OCI-LY7 (cell line): ENCODE data around the gene PODN.

Source experiments
- EZH2phosphoT487 ChIP-seq: fragments of 200-600 bp; sonication (generic); IDR thresholded peaks from 2 replicates; pipeline ENCODE4 v1.6.1; 2018; ENCODE audit warnings: low read depth, borderline replicate concordance, mild to moderate bottlenecking, mixed run types, antibody characterized with exemption, low read length, moderate library complexity, mixed read lengths
- TF ChIP-seq, protein P1 (sequence below): fragments of 200-600 bp; sonication (generic); conservative IDR thresholded peaks from 2 replicates; pipeline ENCODE4 v1.5.1; 2014; ENCODE audit warnings: mild to moderate bottlenecking, antibody characterized with exemption, low read length, moderate library complexity, mixed read lengths

- TF ChIP-seq, protein P1, sequence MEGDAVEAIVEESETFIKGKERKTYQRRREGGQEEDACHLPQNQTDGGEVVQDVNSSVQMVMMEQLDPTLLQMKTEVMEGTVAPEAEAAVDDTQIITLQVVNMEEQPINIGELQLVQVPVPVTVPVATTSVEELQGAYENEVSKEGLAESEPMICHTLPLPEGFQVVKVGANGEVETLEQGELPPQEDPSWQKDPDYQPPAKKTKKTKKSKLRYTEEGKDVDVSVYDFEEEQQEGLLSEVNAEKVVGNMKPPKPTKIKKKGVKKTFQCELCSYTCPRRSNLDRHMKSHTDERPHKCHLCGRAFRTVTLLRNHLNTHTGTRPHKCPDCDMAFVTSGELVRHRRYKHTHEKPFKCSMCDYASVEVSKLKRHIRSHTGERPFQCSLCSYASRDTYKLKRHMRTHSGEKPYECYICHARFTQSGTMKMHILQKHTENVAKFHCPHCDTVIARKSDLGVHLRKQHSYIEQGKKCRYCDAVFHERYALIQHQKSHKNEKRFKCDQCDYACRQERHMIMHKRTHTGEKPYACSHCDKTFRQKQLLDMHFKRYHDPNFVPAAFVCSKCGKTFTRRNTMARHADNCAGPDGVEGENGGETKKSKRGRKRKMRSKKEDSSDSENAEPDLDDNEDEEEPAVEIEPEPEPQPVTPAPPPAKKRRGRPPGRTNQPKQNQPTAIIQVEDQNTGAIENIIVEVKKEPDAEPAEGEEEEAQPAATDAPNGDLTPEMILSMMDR = no peak
- TF ChIP-seq EZH2phosphoT487 = no peak
Observed at GRCh38 chr1:53133261-53134041, 71.4 kb downstream of the PODN start.
